A549 treated with CpdA at 1 μM for 4 hours (cell line): ENCODE measurements around the gene SMCR8. TPM values are rescaled to one million over a fixed set of nuclear protein-coding genes. Genes with fewer than 3 reads are reported as not detected.

ENCODE experiments used
- total RNA-seq: library from RNA; stranded (reverse); fragments of 200-300 nt; extraction: Qiagen RNA extraction; gene quantifications from 5 replicates; pipeline ENCODE4 v1.2.3, GENCODE V29; 2022; ENCODE audit warnings: low read depth

Gene SMCR8, protein sequence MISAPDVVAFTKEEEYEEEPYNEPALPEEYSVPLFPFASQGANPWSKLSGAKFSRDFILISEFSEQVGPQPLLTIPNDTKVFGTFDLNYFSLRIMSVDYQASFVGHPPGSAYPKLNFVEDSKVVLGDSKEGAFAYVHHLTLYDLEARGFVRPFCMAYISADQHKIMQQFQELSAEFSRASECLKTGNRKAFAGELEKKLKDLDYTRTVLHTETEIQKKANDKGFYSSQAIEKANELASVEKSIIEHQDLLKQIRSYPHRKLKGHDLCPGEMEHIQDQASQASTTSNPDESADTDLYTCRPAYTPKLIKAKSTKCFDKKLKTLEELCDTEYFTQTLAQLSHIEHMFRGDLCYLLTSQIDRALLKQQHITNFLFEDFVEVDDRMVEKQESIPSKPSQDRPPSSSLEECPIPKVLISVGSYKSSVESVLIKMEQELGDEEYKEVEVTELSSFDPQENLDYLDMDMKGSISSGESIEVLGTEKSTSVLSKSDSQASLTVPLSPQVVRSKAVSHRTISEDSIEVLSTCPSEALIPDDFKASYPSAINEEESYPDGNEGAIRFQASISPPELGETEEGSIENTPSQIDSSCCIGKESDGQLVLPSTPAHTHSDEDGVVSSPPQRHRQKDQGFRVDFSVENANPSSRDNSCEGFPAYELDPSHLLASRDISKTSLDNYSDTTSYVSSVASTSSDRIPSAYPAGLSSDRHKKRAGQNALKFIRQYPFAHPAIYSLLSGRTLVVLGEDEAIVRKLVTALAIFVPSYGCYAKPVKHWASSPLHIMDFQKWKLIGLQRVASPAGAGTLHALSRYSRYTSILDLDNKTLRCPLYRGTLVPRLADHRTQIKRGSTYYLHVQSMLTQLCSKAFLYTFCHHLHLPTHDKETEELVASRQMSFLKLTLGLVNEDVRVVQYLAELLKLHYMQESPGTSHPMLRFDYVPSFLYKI
- 16.5 to 18.1 TPM (median 17.0 TPM) in 5 replicates for total RNA-seq

DNA sequence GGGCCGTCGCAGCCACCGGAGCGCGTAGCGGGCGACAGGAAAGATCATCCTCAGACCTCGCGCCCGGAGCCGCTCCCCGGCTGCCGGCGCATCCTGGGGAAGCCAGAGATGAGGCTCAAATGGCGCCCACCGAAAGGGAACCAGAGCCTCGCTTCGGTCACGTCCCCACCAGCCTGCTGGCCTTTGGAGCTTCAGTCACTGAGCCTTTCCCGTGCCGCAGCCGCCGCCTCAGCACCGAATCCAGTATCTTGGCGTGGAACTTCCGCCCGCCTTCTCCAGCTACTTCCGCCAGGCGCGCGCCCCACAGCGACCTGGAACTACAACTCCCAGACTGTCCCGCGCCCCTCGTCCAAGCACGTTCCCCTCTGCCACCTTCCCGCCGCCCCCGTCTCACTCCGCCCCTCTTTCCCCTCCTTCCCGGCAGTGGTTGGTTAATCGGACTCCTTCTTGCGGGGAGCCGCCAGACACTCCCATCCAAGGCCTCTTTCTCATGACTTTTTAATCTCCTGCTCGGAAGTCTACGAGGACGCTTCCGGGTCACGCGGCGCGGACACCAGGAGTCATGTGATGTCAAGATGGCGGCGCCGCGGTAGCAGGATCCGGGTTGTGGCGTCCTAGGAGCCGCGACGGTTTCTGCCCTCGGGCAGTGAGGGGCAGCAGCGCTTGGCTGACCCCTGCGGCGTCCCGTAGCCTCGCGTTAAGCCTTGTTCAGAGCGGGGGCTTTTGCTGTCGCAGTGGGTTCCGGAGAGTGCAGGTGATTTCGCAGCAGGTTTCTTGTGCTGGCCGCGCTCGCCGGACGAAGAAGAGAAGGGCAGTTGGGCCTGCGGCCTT lies at the start of gene SMCR8, which contains the start of gene TOP3A:
TSS of gene SMCR8 (plus strand) at position 563 of the 831 bp plus-strand sequence. CDS start 497 bp downstream, outside the sequence.
TSS of gene TOP3A (minus strand) at position 264 of the 831 bp plus-strand sequence. CDS start at position 48, 216 bp downstream.

DNA sequence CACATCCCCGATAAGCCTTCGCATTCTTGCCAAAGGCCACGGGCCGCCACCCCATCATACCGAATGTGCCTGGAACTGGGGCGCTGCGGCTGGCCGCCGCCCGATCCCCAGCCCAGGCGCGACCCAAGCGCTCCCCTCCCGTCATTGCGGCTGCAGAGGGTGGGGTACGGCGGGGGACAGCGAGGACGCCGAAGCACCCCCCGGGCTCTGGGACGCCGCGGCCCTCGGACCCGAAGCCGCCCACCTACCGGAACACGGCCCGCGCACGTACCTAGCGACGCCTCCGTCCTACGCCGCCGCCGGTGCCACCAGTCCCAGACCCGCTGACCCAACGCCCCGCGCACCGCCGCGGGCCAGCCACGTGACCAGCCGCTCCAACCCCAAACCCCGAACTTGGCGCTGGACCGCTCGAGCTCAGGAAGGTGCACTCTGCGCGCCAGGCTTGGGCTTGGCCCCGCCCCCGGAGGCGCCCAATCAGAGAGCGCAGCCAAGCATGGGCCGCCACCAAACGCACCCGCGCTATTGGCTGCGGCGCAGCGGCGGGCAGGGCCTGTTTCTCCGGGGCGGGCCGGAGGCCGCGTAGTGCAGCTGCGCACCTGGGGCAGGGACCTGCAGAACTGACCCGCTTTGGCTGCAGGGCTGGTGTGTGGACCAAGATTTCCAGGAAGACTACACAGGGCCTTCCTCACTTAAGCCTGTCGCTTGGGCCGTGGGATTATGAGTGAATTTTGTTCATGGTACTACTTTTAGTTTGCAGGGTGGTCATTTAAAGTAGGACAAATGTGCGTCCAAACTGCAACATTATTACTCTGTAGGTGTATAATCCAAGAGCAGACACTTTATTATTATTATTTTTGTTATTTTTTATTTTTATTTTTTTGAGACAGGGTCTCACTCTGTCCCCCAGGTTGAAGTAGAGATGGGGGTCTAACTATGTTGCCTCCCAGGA lies 48.3 kb downstream of the SMCR8 start, which contains the start of gene SHMT1:
TSS of gene SHMT1 (minus strand) at position 450 of the 949 bp plus-strand sequence. CDS start 7,569 bp downstream, outside the sequence.

Other genes with a start within 250 kb of the SMCR8 start
- gene DRG2, start 227.3 kb upstream of the SMCR8 start, total RNA-seq, result 43.3 to 57.3 TPM (median 54.9 TPM) in 5 replicates
- 0.14 to 0.33 TPM (median 0.22 TPM) in 5 replicates for gene MYO15A, start 206.5 kb upstream of the SMCR8 start, total RNA-seq
- 49.9 to 62.3 TPM (median 54.3 TPM) in 5 replicates for gene ALKBH5, start 131.5 kb upstream of the SMCR8 start, total RNA-seq
- gene LLGL1, start 89.7 kb upstream of the SMCR8 start, total RNA-seq, result 11.9 to 18.6 TPM (median 15.0 TPM) in 5 replicates
- gene FLII, start 56.6 kb upstream of the SMCR8 start, total RNA-seq, result 235 to 266 TPM (median 246 TPM) in 5 replicates
- 7.5 to 10.4 TPM (median 8.7 TPM) in 5 replicates for gene MIEF2, start 54.6 kb upstream of the SMCR8 start, total RNA-seq
- gene TOP3A, start 299 bp upstream of the SMCR8 start, total RNA-seq, result 34.8 to 41.2 TPM (median 37.6 TPM) in 5 replicates
- 40.5 to 51.2 TPM (median 45.2 TPM) in 5 replicates for gene SHMT1, start 48.3 kb downstream of the SMCR8 start, total RNA-seq
- not detected in 5 replicates for gene EVPLL, start 62.5 kb downstream of the SMCR8 start, total RNA-seq
- 0.07 to 0.14 TPM in 2 of 5 replicates, not detected in the others for gene LGALS9C, start 161.5 kb downstream of the SMCR8 start, total RNA-seq